ENCODE measurements around the gene CDH4. TPM values are rescaled to one million over a fixed set of nuclear protein-coding genes. Genes with fewer than 3 reads are reported as not detected.

CDH4 gene
- total and polyA plus RNA-seq, 2 of the 13 experiments (the other 11 are each of a cell fraction or from before 2014, with no cell fraction given) = not detected

GRCh38 chr20:61939691-61940360, 687.8 kb downstream of the CDH4 start (continued):
- TF ChIP-seq BCLAF1 (IDR thresholded peaks at IDR 0.05) = no peak

- DNase-seq (ENCODE audit: low spot score) (no peak), ATAC-seq (no peak)
- TF ChIP-seq CHD4 (IDR thresholded peaks at IDR 0.05; ENCODE audit: borderline replicate concordance, low read length) (no peak), ATF6 (CRISPR knock-in tag; conservative IDR thresholded peaks at IDR 0.05) (no peak), ZNF597 (CRISPR knock-in tag; IDR thresholded peaks at IDR 0.05) (no peak), CBX2 (IDR thresholded peaks at IDR 0.05; ENCODE audit: low read depth, low read length) (no peak), CBX2 (CRISPR knock-in tag; IDR thresholded peaks at IDR 0.05; ENCODE audit: low read depth) (no peak), XRCC5 (optimal IDR thresholded peaks at IDR 0.05; ENCODE audit: low read length) (no peak), CENPX (CRISPR knock-in tag; IDR thresholded peaks at IDR 0.05) (no peak), ZNF572 (CRISPR knock-in tag; IDR thresholded peaks at IDR 0.05) (no peak), ARHGAP35 (CRISPR knock-in tag; IDR thresholded peaks at IDR 0.05; ENCODE audit: borderline replicate concordance) (no peak), ZNF780A (CRISPR knock-in tag; IDR thresholded peaks at IDR 0.05) (no peak), MAFF (IDR thresholded peaks at IDR 0.05; ENCODE audit: low read depth, low read length) (no peak), SRSF9 (IDR thresholded peaks at IDR 0.05; ENCODE audit: borderline replicate concordance, insufficient read depth, low read depth, low read length, poor library complexity, severe bottlenecking) (no peak), RARG (CRISPR knock-in tag; IDR thresholded peaks at IDR 0.05; ENCODE audit: low read depth) (no peak), ZNF709 (CRISPR knock-in tag; IDR thresholded peaks at IDR 0.05) (no peak), ZNF672 (CRISPR knock-in tag; IDR thresholded peaks at IDR 0.05) (no peak)
These were observed 688.4 kb downstream of the CDH4 start for GRCh38 chr20:61940491-61940890.

More at GRCh38 chr20:61940491-61940890, 688.4 kb downstream of the CDH4 start:
- Histone ChIP-seq H3K4me2 (ENCODE audit: low read depth, low read length) (no peak overlapping the region), H3K9me3 (ENCODE audit: low read length) (no peaks in the 10 kb centered on the region), H3K9ac (ENCODE audit: insufficient read depth, low read depth, low read length) (no peak overlapping the region), H3K27ac (ENCODE audit: extremely low read length, insufficient read depth, low read length) (no peak overlapping the region), H3K36me3 (replicated peaks in 1 of 2; ENCODE audit: control insufficient read depth in 1 of 2, insufficient read depth in 2 of 2, low read length in 2 of 2) (no peaks in the 10 kb centered on the region), H2AFZ (ENCODE audit: low read length) (no peak overlapping the region), H4K20me1 (ENCODE audit: insufficient read depth, low read length) (no peaks in the 10 kb centered on the region; the same call in 1 of the 2 replicates), H3K4me3 (replicated peaks in 1 of 3; ENCODE audit: insufficient read depth in 1 of 3, low read depth in 2 of 3, low read length in 3 of 3) (no peak overlapping the region), H3K79me2 (ENCODE audit: insufficient read depth, low read length) (no peaks in the 10 kb centered on the region), H3K27me3 (ENCODE audit: control insufficient read depth in 1 of 2, insufficient read depth in 2 of 2, low read length in 2 of 2) (peaks cover 21 to 40% of the 10 kb centered on the region in 2 experiments), H3K4me1 (ENCODE audit: insufficient read depth, low read length) (no peaks in the 10 kb centered on the region)
- WGBS (ENCODE audit: low lambda C conversion rate) = 59% methylated on average over 16 of the region's 17 CpGs
- intact Hi-C loops (cut with micrococcal nuclease; ENCODE audit: unreplicated experiment) (no loop called here), in situ Hi-C loops (cut with HindIII; ENCODE audit: extremely low pct_ligation_motif_present, low pct_unique_long_range_greater_than_20kb) (no loop called here)
- CTCF ChIA-PET (ENCODE audit: low intra/inter-chr PET ratio, low total read pairs) = no interaction called here
- POLR2A ChIA-PET = no interaction called here
- no TSS peak for BruUV-seq (replicated peaks)
- no peak for FAIRE-seq

All from HepG2 (cell line).